ENCODE results near the gene RPUSD3.
"Not testable (repeated sequence)": the region's sequence is repeated elsewhere in the genome, so short reads cannot be mapped to it uniquely, and the experiment has no call there.

RPUSD3 gene

DNA sequence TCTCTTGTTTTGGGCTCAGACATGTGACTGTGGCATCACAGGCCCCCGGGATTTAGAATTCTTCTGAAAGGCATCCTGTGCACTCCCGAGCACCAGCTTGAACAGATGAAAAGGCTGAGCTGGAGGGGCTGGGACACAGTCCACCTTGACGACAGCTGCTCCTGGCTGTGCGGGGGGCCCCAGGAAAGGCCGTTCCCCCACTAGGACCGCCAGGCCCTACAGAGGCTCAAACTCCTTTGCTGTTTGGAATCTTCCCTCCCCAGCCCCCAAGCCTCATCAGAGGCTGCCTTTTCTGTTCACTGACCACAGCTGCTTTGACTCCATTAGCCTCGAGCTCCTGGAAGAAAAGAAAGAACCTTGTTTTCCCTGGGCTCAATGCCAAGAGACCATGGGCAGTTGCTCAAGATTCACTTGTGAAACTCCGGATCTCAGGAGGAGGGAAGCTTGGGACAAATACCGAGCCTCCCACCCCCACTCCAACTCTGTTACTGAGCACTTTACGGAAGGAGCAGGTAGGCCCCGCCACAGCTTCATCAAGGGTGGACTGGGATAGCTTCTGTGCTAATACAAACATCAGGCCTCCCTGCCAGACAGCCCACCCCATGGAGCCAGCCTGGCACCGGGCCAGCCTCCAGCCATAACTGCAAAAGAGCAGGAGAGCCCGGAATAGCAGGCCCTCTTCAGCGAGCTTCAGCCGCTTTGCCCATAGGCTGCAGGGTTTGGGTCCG, 20.6 kb upstream of the RPUSD3 start:
- DNase-seq, result no peak

DNA sequence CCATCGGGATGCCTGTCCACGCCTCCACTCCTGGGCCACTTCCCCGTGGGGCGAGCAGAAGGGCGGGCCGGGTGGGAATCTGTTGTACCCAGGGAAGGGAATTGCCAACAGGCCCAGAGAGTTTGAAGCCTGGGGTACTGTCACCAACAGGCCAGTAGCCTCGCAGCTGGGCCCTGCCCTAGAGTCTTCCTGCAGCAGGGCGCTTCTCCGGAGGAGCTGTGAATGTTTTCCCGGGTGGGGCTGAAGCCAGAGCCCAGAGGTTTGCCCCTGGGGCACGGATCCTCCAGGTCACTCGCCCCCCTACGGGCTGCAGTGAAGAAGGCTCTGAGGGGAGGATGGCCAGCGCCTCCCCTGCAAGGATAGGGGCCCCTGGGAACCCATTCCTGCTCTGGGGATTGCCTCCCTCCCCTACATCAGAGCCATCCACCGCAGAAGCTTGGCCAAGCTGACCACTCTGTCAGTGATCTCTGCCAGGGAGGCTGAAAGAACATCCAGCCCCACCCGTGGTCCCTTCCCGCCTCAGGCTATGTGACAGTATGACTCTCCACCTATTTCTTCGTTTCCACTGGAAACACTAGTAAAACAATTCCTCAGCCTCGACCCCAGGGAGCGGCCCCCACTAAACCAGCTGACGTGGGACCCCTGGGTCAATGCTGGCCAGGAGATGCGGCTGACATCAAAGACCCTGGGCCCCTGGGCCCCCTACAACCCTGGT, 19.4 kb upstream of the RPUSD3 start:
- no peak for DNase-seq

DNA sequence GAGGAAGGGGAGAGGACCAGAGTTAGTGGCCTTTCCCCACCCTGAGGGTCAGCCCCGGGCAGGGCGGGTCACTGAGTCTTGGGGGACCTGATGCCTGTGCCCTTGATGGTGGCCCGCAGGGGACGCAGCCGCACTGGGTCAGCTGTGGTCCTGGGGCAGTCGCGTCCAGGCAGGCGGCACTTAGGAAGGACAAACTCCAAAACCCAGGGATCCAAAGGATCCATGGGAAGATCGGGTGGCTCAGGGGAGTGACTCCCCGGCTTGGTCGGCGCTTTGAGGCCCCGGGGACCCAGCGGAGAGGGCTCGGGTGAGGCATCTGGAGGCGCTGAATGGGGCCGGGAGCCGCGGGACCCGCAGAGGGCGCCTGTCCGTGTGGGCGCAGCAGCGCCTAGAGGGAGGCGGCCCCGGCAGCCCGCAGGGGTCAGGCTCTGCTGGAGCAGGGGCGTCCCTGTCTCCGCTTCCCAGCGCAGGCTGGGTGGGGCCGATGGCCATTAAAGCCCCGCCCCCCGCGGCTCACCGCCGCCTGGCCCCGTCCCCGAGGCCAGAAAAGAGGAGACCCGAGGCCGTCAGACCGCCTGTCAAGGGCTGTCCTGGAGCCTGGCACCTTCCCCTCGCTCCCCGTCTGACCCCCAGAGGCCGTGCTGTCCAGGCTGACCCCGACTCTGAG, 18.7 kb upstream of the RPUSD3 start:
- peak in 1 of 2 donors; percentile 62 for DNase-seq

DNA sequence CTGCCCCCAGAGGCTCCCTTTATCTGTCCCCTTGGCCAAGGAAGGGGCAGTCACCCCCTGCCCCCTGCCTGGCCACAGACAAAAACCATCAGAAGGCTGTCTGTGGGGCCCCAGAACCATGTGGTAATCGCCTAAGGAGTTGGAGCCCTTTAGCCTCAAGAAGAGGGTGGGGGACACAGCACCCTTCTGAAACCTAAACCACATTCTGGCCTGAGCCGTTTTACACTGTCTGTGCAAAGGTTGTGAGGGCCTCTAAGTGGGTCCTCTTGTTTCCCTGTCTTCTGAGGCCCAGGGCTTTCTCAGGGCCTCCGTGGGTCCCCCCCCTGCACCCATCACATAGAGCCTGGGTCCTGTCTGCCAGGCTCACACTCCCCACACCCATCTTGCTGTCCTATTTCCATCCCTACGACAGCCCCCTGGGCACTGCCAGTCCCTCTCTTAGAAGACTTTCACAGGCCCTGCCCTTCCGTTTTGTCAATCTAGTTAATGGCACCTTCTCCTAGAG, 17.9 kb upstream of the RPUSD3 start:
- no peak for DNase-seq

DNA sequence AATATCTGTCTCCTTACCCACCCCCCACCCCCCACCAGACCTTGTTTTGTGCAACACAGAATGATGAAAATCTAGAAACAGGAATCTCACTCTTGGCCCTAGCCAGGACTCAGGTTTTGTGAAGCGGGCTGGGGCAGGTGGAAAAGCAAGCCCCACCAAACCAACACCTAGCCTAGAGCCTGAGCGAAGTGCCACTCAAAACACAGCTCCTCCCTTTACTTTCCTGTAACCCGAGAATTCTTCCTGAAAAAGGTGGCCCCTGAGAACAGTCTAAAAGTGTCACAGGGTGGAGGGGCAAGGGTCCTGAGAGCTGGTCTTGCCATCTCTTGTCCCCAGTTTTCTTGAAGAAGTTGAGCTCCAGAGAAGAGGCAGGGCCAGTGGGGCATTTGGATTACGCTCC, 17.4 kb upstream of the RPUSD3 start:
- no peak for DNase-seq

DNA sequence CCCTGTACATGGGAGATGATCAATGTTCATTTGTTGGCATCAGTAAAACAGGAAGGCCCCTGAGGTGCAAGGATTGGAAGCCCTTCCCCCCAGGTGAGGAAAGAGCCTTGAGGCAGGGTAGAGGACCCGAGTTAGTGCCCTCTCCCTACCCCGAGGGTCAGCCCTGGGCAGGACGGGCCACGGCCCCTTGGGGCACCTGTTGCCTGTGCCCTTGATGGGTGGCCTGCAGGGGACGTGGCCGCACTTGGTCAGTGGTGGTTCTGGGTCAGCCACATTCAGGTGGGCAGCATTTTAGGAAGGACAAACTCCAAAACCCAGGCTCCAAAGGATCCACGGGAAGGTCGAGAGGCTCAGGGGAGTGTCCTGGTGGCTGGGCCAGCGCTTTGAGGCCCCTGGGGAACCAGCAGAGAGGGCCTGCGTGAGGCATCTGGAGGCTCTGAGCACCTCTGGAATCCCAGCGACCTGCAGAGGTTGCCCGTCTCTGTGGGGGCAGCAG, 15.8 kb upstream of the RPUSD3 start:
- no peak for DNase-seq

DNA sequence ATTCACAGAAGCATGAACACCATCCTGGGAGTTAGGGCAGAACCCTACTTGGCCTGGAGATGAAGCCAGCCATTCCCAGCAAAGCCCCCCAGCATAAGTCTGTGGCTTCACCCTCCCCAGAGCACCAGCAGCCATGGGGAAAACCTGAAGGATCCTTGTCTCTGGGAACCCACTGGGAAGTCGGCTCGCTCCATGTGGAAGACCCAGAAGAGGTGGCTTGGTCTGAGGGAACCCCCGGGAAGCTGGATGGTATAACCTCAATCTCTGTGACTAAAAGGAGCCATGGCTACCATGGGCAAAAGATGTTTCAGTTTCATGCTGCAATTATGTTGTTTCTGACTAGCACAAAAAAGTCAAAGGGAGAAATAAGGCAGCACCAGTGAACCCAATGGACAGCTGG, 11.8 kb upstream of the RPUSD3 start:
- no peak for DNase-seq

DNA sequence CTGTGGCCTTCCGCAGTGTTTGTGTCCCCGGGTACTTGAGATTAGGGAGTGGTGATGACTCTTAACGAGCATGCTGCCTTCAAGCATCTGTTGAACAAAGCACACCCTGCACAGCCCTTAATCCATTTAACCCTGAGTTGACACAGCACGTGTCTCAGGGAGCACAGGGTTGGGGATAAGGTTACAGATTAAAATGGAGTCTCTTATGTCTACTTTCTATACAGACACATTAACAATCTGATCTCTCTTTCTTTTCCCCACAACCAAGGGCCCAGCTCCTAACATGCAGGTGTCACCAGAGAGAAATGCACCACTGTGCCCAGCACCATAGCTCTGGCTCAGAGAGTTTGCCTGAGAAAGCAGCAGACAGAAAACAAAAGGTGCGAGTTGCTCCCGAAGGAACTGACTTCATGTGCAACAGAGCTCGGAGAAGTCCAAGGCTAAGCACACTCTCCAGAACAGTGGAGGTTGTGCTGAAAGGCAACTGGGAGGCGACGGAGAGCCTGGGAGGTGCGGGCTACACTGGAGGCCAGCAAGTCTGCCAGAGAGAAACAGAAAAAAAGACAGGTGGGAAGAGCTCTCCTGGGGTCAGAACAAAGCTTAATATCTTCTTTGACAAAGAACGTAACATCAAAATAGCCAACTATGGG, 10.6 kb upstream of the RPUSD3 start:
- not testable (repeated sequence) for DNase-seq

DNA sequence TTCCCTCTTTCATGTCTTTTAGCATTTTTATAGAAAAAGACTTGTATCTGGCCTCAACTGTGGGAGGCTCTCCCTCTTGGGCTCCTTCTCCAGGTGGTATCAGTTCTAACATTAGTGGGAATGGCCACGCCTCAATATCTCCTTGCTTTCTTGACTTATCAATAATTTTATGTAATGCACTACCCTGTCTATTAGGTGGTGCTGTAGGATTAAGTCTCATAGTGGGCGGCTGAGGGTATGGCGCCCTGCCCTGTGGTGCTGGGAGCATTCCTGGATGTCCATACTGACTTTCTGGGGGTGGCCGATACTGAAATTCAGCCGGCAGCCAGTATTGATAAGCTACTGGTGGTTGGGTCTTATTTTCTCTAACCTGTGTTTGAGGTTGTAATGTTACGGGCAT, 8.7 kb upstream of the RPUSD3 start:
- DNase-seq, result no peak

DNA sequence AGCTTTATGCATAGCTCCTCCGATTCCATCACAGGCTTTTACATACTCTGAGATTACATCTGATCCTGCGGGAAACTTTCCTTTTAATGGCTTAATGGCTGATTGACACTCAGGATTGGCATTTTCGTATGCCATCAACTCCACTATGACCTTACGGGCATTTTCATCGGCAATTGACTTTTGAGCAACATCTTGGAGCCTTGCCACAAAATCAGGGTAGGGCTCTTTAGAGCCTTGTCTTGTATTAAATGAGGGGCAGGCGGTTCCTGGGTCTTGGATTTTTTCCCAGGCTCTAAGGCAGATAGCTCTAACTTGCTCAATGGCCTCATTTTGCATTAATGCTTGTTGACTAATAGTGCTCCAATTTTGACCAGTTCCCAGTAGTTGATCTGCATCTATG, 8.1 kb upstream of the RPUSD3 start:
- DNase-seq, result not testable (repeated sequence)

DNA sequence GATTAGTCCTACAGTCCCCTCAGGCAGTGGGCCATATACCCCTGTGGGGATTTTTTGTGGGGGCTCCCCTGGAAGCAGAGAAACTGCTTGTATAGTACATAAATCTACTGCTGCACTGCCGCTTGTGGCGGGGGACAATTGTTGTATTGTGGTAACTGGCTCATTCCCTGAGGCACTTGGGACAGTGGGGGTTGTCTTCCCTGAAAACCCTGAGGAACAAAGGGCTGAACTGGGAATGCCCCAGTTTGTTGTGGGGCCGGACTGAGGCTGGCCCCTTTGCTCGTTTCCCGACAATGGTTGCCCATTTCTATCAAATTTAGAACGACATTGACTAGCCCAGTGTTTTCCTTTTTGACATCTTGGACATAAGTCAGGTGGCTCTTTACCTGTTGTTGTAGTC, 7.6 kb upstream of the RPUSD3 start:
- not testable (repeated sequence) for DNase-seq

DNA sequence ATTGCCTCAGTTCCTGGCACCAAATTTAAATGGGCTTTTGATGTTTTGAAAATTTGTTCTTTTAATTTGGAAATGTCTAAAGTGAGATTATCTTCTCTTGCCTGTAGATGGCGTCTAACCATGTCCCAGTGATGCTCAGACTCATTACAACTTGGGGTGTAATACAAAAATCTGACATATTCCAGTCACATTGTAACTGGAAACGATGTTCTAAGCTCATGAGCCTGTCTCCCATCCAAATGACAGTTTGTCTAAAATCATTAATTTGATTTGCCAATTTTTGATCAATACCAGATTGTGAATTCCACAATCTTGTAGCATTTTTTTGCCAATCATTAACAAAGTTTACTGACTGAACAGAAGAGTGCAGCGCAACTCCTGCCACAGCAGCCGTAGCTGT, 5.1 kb upstream of the RPUSD3 start:
- DNase-seq, result peak in 1 of 2 donors; percentile 6

DNA sequence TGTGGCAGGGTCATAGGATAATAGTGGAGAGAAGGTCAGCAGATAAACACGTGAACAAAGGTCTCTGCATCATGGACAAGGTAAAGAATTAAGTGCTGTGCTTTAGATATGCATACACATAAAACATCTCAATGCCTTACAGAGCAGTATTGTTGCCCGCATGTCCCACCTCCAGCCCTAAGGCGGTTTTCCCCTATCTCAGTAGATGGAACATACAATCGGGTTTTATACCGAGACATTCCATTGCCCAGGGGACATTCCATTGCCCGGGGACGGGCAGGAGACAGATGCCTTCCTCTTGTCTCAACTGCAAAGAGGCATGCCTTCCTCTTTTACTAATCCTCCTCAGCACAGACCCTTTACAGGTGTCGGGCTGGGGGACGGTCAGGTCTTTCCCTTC, 4.1 kb upstream of the RPUSD3 start:
- DNase-seq, result not testable (repeated sequence)

DNA sequence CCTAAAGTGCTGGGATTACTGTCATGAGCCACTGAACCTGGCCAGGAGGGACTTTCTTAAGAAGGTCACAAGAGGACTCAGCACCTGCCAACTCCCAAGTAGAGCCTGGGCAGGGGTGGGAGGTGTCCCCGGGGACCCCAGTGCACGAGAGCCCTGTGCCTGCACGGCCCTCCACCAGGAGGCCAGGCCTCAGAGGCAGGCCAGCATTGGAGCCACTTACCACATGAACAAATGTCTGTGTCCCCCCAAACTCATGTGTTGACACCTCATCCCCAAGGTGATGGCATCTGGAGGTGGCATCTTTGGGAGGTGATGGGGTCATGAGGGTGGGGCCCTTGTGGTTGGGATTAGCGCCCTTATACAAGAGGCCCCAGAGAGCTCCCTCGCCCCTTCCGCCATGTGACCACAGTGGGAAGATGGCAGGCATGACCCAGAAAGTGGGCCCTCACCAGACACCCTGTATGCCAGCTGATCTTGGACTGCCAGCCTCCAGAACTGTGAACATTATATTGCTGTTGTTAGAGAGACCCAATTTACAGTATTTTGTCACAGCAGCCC, 3.2 kb upstream of the RPUSD3 start:
- DNase-seq, result no peak

DNA sequence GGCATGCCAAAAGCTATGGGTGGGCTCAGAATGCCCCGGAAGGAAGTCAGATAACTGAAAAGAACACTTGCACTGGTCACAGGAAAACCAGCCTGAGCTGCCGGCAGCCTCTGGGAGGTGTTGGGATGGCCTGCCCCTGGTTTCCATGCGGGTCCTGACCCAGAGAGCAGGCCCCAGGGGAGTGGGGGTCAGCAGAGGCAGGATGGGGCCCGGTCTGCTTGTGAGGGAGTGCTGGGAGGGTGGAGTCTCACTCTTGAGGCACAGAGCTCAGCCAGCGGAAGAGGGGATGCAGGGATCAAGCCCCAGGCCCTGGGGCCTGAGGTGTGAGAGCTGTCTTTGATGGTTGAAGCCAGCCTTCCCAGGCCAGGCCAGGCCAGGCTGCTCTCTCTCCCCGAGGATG, 2.4 kb upstream of the RPUSD3 start:
- DNase-seq, result no peak

DNA sequence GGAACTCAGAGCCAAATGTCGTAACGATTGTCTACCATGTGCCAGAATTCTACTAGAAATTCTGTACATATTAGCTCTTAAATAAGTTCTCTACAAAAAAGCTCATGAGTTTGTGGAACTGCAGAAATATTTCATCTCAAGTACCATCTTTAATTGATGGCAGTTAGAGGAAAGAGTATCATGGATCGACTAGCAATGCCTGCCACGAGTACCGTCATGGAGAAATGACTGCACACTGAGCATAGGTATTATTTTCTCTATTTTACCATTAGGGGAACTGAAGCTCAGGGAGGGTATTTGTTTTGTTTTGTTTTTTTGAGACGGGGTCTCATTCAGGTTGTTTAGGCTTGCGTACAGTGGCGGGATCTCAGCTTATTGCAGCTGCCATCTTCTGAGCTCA, 2.8 kb downstream of the RPUSD3 start:
- DNase-seq, result no peak

DNA sequence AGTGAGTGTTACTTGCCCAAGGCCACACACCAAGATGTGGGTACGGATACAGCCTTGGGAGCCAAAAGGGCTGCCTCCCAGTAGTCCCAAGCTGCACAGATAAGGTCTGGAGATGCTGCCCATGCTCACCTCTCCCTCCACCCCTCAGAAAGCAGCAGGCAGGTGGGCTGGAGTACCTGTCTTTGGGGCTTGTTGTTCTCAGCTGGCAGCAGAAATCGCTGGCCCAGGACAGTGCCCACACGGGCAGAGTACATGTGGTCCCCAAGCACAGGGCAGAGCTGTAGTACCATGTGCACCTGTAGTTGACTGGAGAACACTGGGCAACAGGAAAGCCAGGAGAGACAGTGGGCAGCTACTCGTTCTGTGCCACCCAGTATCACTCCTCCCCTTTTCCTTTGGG, 5.0 kb downstream of the RPUSD3 start:
- DNase-seq, result no peak

DNA sequence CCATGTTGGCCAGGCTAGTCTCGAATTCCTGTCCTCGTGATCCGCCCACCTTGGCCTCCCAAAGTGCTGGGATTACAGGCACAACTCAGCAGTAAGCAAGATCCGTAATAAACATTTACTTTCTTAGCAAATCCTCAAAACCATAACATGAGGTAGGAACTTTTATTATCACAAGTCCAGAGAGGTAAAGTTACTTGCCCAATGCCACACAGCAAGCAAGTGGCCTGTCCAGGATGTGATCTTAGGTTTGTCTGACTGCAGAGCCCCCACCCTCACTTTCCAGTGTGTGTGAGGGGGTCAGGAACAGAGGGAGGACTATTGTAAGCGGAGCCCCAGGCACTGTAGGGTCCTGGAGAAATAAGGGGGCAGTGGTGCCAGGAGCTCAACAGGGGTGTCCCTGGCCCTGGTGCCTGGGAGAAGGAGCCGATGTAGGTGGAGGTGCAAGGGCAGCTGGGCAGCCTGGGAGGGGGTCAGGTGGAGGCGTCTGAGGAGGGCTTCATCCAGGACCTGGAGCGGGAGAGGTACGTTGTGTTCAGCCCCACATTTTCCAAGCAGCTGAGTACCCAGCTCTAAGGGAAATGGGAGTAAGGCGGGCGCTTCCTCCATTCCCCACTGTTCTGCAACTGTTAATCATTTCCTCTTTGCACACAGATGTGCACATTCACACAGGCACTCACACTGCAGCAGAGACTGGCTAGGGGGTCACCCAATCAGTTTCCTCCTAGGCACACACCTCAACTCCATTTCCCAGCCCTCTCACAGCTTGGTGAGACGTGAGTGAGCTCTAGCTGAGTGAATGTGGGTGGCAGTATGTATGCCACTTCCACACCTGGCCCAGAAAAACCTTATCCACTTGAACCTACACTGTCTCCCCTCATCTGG, 5.9 kb downstream of the RPUSD3 start:
- peak in 1 of 2 donors; percentile 50 for DNase-seq

DNA sequence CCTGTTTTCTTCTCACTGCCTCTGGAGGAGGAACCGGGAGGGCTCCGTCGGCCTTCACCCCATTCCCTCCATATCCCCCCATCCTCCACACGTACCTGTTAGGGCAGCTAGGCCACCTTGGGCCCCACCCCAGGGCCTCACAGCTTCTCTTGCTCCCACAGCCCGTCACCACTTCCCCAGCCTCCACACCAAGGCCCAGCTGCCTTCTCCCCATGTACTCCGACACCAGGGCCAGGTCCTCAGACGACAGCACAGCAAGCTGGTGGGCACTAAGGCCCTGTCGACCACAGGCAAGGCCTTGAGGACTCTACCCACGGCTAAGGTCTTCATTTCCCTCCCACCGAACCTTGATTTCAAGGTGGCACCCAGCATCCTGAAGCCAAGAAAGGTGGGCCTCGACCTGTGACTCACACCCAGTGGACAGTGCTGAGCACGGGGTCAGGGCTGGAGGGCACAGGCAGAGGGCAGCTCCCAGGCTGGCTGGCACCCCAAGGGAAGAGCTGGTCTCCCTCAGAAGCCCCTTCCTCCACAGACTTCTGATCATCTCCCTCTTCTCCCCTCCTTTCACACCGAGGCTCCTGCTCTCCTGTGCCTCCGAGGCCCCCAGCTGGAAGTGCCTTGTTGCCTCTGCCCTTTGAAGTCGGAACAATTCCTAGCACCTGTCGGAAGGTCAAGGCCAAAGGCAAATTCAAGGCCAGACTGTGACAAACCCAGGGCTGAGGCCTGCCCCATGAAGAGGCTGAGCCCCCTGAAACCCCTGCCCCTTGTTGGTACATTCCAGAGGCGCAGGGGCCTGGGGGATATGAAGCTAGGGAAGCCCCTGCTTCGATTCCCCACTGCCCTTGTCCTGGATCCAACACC, 9.1 kb downstream of the RPUSD3 start:
- DNase-seq, result no peak

DNA sequence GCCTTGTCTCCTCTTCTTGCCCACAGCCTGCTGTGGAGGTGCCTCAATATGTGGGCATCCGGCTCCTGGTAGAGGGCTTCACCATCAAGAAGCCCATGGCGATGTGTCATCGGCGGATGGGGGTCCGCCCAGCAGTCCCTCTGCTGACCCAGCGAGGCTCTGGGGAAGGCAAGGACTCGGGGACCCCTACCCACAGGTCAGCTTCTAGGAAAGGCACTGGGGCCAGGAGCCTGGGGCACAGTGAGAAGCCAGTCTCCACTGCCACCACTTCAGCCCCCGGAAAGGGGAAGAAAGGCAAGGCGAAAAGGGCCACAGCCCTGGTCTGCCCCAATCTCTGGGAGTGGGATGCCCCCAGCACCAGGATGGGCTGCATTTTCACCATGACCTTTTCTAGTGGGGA, 10.7 kb downstream of the RPUSD3 start:
- DNase-seq, result no peak

DNA sequence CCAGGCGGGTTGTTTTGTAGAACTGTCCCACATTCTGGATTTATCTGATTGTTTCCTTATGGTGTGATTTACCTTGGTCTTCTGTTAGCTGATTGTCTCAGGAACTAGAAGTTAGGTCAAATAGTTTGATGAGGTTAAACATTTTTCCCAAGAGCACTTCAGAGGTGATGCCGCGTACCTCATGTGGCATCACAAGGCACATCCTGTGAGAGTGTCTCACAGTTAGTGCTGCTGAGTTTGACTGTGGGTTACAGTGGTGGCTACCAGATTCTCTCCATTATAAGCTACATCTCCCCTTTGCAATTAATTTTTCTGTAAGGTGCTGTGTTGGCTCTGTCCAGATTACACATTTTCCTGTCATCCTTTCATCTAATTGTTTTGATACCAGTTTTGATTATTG, 12.6 kb downstream of the RPUSD3 start:
- no peak for DNase-seq
